PC-3 (cell line): ENCODE data around the gene SMARCD2. TPM values are rescaled to one million over a fixed set of nuclear protein-coding genes. Genes with fewer than 3 reads are reported as not detected.
"Not testable (repeated sequence)": the region's sequence is repeated elsewhere in the genome, so short reads cannot be mapped to it uniquely, and the experiment has no call there.

Source experiments
- ATAC-seq: fragments of 200-7000 bp; cut with Tn5 transposase; 2 replicates; pipeline ENCODE4 v1.9.1; 2020; ENCODE audit warnings: mild to moderate bottlenecking, moderate library complexity
- BruUV-seq: library from RNA; stranded (reverse); fragments of 400-500 nt; replicated peaks from 2 replicates; lab custom pipeline; 2021; lab: Mats Ljungman, UMichigan
- CTCF ChIA-PET: fragments of 300-600 bp; sonication (Branson Sonifier 250); formaldehyde crosslinking; loops from one replicate; lab custom pipeline; 2022; ENCODE audit warnings: antibody characterized with exemption; lab: Charles Lee
- POLR2A ChIA-PET: fragments of 300-600 bp; sonication (Branson Sonifier 250); formaldehyde crosslinking; loops from one replicate; lab custom pipeline; 2022; ENCODE audit warnings: antibody characterized with exemption; ENCODE audit not compliant: unreplicated experiment; lab: Charles Lee
- DNase-seq: peaks from one replicate; pipeline ENCODE4 v3.0.0-alpha.2; 2015
- H2AFZ ChIP-seq: fragments of 300-600 bp; sonication (generic); 2 replicates; pipeline ENCODE4 v1.6.0; 2016; ENCODE audit warnings: antibody characterized with exemption, low read length
- H3F3A ChIP-seq: fragments of 300-600 bp; sonication (generic); one replicate; pipeline ENCODE4 v1.6.0; 2017; ENCODE audit warnings: antibody characterized with exemption, low read length, control low read depth, mild to moderate bottlenecking; ENCODE audit not compliant: unreplicated experiment
- H3K27ac ChIP-seq: fragments of 300-600 bp; sonication (generic); 2 replicates; pipeline ENCODE4 v1.5.1; 2016; ENCODE audit warnings: mild to moderate bottlenecking, low read length
- H3K27me3 ChIP-seq: fragments of 300-600 bp; sonication (generic); 2 replicates; pipeline ENCODE4 v1.6.1; 2016; ENCODE audit warnings: low read length, mixed read lengths
- H3K36me3 ChIP-seq: fragments of 300-600 bp; sonication (generic); 2 replicates; pipeline ENCODE4 v1.6.1; 2016; ENCODE audit warnings: low read depth, mixed run types, low read length, mixed read lengths
- H3K4me1 ChIP-seq: fragments of 300-600 bp; sonication (generic); 2 replicates; pipeline ENCODE4 v1.5.1; 2016; ENCODE audit warnings: low read length; ENCODE audit not compliant: insufficient read depth
- H3K4me2 ChIP-seq: fragments of 300-600 bp; sonication (generic); 2 replicates; pipeline ENCODE4 v1.6.0; 2016; ENCODE audit warnings: low read length
- H3K4me3 ChIP-seq: fragments of 300-600 bp; sonication (generic); 2 replicates; pipeline ENCODE4 v1.5.1; 2016; ENCODE audit warnings: mild to moderate bottlenecking, low read length, mixed read lengths
- H3K79me2 ChIP-seq: fragments of 300-600 bp; sonication (generic); 2 replicates; pipeline ENCODE4 v1.6.1; 2017; ENCODE audit warnings: low read length, mixed read lengths
- H3K9ac ChIP-seq: fragments of 300-600 bp; sonication (generic); 2 replicates; pipeline ENCODE4 v1.6.0; 2016; ENCODE audit warnings: mild to moderate bottlenecking, low read length
- H3K9me2 ChIP-seq: fragments of 300-600 bp; sonication (generic); replicated peaks from 2 replicates; pipeline ENCODE4 v1.6.1; 2016; ENCODE audit warnings: mixed run types, low read length, mixed read lengths
- H3K9me3 ChIP-seq: fragments of 300-600 bp; sonication (generic); 2 replicates; pipeline ENCODE4 v1.6.1; 2016; ENCODE audit warnings: low read length, mixed read lengths
- H4K20me1 ChIP-seq: fragments of 300-600 bp; sonication (generic); 2 replicates; pipeline ENCODE4 v1.6.1; 2016; ENCODE audit warnings: low read length, mixed read lengths
- CTCF ChIP-seq: fragments of 300-600 bp; sonication (generic); conservative IDR thresholded peaks from 2 replicates; pipeline ENCODE4 v1.5.1; 2017; ENCODE audit warnings: antibody characterized with exemption, low read depth, mild to moderate bottlenecking, low read length
- EZH2 ChIP-seq: fragments of 300-600 bp; sonication (generic); IDR thresholded peaks from one replicate; pipeline ENCODE4 v1.6.1; 2017; ENCODE audit warnings: antibody characterized with exemption, mild to moderate bottlenecking, low read length; ENCODE audit not compliant: unreplicated experiment
- EZH2phosphoT487 ChIP-seq: fragments of 300-600 bp; sonication (generic); IDR thresholded peaks from 2 replicates; pipeline ENCODE4 v1.6.1; 2018; ENCODE audit warnings: mild to moderate bottlenecking, antibody characterized with exemption, low read length, borderline replicate concordance
- intact Hi-C: fragments of 100-400 bp; cut with micrococcal nuclease; formaldehyde crosslinking; loops from 2 replicates; pipeline ENCODE4 v1.9.0; 2023
- total RNA-seq: library from RNA; depleted of rRNA; stranded (reverse); fragments of >200 nt; gene quantifications from 2 replicates; pipeline ENCODE4 v1.2.3, GENCODE V29; 2014

The SMARCD2 gene
- total RNA-seq, 1 experiment from 2014 or later: 152 TPM

GRCh38 chr17:63845509-63845908 lies 3.0 kb upstream of the SMARCD2 start:
- intact Hi-C loops: no loop called here
- Histone ChIP-seq H3K4me1 (peaks cover 9% of the 10 kb centered on the region), H3K9ac (no peak overlapping the region), H3K27ac (no peak overlapping the region), H3K4me3 (no peak overlapping the region), H3F3A (no peaks in the 10 kb centered on the region), H2AFZ (no peak overlapping the region), H3K9me2 (no peaks in the 10 kb centered on the region), H4K20me1 (0 out of 2 replicates have a peak, but pooled peaks cover 1% of the 10 kb centered on the region), H3K79me2 (peaks cover 18% of the 10 kb centered on the region), H3K9me3 (peaks cover 3% of the 10 kb centered on the region; the same call in 1 of the 2 replicates), H3K4me2 (no peak overlapping the region), H3K36me3 (no peaks in the 10 kb centered on the region), H3K27me3 (no peaks in the 10 kb centered on the region)
- no peak for ATAC-seq
- TF ChIP-seq EZH2phosphoT487: no peak
- no peak for TF ChIP-seq EZH2
- TF ChIP-seq CTCF: no peak
- ChIA-PET CTCF (no interaction called here), POLR2A (no interaction called here)
- no TSS peak for BruUV-seq
- no peak for DNase-seq

- H2AFZ ChIP-seq: peak overlapping the region; percentile 80; the same call in 1 of the 2 replicates
- ATAC-seq: no peak
- peak overlapping the region; percentile 77; the same call in 1 of the 2 replicates for H3K4me2 ChIP-seq
- BruUV-seq: no TSS peak
- peaks cover 20% of the 10 kb centered on the region for H3K4me1 ChIP-seq
- no peak for DNase-seq
- no peaks in the 10 kb centered on the region for H3K9me2 ChIP-seq
- CTCF ChIA-PET: interaction anchor here (0.6 to 0.9 kb wide), 3 partner anchors 17 to 35 kb away, joined by 4 to 14 read pairs (median 12); no protein-coding TSS in a partner anchor
- no peak overlapping the region for H3K9ac ChIP-seq
- POLR2A ChIA-PET: no interaction called here
- peaks cover 3% of the 10 kb centered on the region; the same call in 1 of the 2 replicates for H3K9me3 ChIP-seq
- H4K20me1 ChIP-seq: 0 out of 2 replicates have a peak, but pooled peaks cover 3% of the 10 kb centered on the region
- no peak overlapping the region for H3K27ac ChIP-seq
- TF ChIP-seq EZH2phosphoT487: no peak
- TF ChIP-seq EZH2: no peak
- TF ChIP-seq CTCF: no peak
- H3K27me3 ChIP-seq: no peaks in the 10 kb centered on the region
- no peak overlapping the region for H3K4me3 ChIP-seq
- peaks cover 32% of the 10 kb centered on the region for H3K79me2 ChIP-seq
- H3F3A ChIP-seq: no peaks in the 10 kb centered on the region
- no peaks in the 10 kb centered on the region for H3K36me3 ChIP-seq
- intact Hi-C loops: loop anchor here (1.0 kb wide), 1 partner anchor 17 kb away; the partner anchor contains the start of genes FTSJ3 and PSMC5
Observed at GRCh38 chr17:63843910-63844677, 1.6 kb upstream of the SMARCD2 start.

GRCh38 chr17:63843387-63843888 lies 953 bp upstream of the SMARCD2 start:
- H3F3A ChIP-seq, H3K9me2 ChIP-seq, H3K27ac ChIP-seq, H3K36me3 ChIP-seq, H4K20me1 ChIP-seq, H3K9me3 ChIP-seq, DNase-seq, H3K27me3 ChIP-seq, ATAC-seq: not testable (repeated sequence)
- intact Hi-C loops: loop anchor here (1.0 kb wide), 1 partner anchor 16 kb away; the partner anchor contains the start of genes FTSJ3 and PSMC5
- Histone ChIP-seq H3K79me2 (peaks cover 38% of the 10 kb centered on the region), H2AFZ (peak overlapping the region; percentile 80), H3K4me3 (peak overlapping the region; percentile 53), H3K4me2 (peak overlapping the region; percentile 77), H3K9ac (peak overlapping the region; percentile 17; the same call in 1 of the 2 replicates), H3K4me1 (peaks cover 27% of the 10 kb centered on the region)
- ChIA-PET CTCF (interaction anchor here (0.6 to 0.9 kb wide), 3 partner anchors 17 to 35 kb away, joined by 4 to 14 read pairs (median 12); no protein-coding TSS in a partner anchor), POLR2A (interaction anchor here (1.0 kb wide), 1 partner anchor 70 kb away, joined by 4 read pairs; the partner anchor contains the start of gene CCDC47)
- BruUV-seq: TSS peak; percentile 91
